Activated CD4-positive, alpha-beta memory T cell treated with anti-CD3 and anti-CD28 coated beads for 36 hours (primary cell): Measurements from ENCODE around the gene FAM222A. TPM values are rescaled to one million over a fixed set of nuclear protein-coding genes. Genes with fewer than 3 reads are reported as not detected.

ENCODE experiments used
- CTCF ChIA-PET: fragments of 350-600 bp; sonication (Branson Sonifier 250); formaldehyde crosslinking; loops from one replicate; lab custom pipeline; 2021; ENCODE audit warnings: antibody characterized with exemption, inconsistent platforms; lab: Charles Lee
- POLR2A ChIA-PET: fragments of 350-600 bp; sonication (Branson Sonifier 250); formaldehyde crosslinking; loops from one replicate; lab custom pipeline; 2021; ENCODE audit warnings: antibody characterized with exemption; lab: Charles Lee
- DNase-seq: peaks from one replicate; pipeline ENCODE4 v3.0.0-alpha.2; 2020
- H3K27ac Mint-ChIP-seq: one replicate; pipeline ENCODE4 v1.8.0; 2021; ENCODE audit warnings: mixed read lengths
- H3K27me3 Mint-ChIP-seq: one replicate; pipeline ENCODE4 v1.8.0; 2021; ENCODE audit warnings: mixed read lengths
- H3K36me3 Mint-ChIP-seq: one replicate; pipeline ENCODE4 v1.8.0; 2021; ENCODE audit warnings: mixed read lengths
- H3K4me1 Mint-ChIP-seq: one replicate; pipeline ENCODE4 v1.8.0; 2021; ENCODE audit warnings: low read depth, mixed read lengths
- H3K4me3 Mint-ChIP-seq: one replicate; pipeline ENCODE4 v1.8.0; 2021; ENCODE audit warnings: mild to moderate bottlenecking, mixed read lengths
- H3K9me3 Mint-ChIP-seq: one replicate; pipeline ENCODE4 v1.8.0; 2021; ENCODE audit warnings: mixed read lengths
- intact Hi-C: fragments of 100-400 bp; cut with micrococcal nuclease; formaldehyde crosslinking; loops from one replicate; pipeline ENCODE4 v1.15.1; 2023
- total RNA-seq, 2 experiments: library from RNA; stranded (reverse); gene quantifications; one replicate each; pipeline ENCODE4 v1.2.3, GENCODE V29; 2021

FAM222A gene
- total RNA-seq, 2 experiments from 2014 or later, result 0.29 to 0.55 TPM

GRCh38 chr12:109785854-109786253, 72.2 kb downstream of the FAM222A start:
- Mint-ChIP-seq H3K9me3 (no peaks in the 10 kb centered on the region), H3K4me3 (no peak overlapping the region), H3K27me3 (peaks cover 1% of the 10 kb centered on the region), H3K27ac (no peak overlapping the region), H3K36me3 (no peaks in the 10 kb centered on the region), H3K4me1 (no peaks in the 10 kb centered on the region)
- DNase-seq, result no peak
- intact Hi-C loops, result no loop called here
- POLR2A ChIA-PET, result no interaction called here
- CTCF ChIA-PET, result no interaction called here

GRCh38 chr12:109786799-109787198, 73.2 kb downstream of the FAM222A start:
- no peaks in the 10 kb centered on the region for H3K9me3 Mint-ChIP-seq
- no peak overlapping the region for H3K4me3 Mint-ChIP-seq
- H3K4me1 Mint-ChIP-seq, result no peaks in the 10 kb centered on the region
- peaks cover 1% of the 10 kb centered on the region for H3K27me3 Mint-ChIP-seq
- intact Hi-C loops, result no loop called here
- DNase-seq, result no peak
- no peak overlapping the region for H3K27ac Mint-ChIP-seq
- POLR2A ChIA-PET, result no interaction called here
- CTCF ChIA-PET, result interaction anchor here (0.6 kb wide), 1 partner anchor 92 kb away, joined by 3 read pairs; no protein-coding TSS in a partner anchor
- H3K36me3 Mint-ChIP-seq, result no peaks in the 10 kb centered on the region

GRCh38 chr12:109789526-109790048, 76.0 kb downstream of the FAM222A start:
- Mint-ChIP-seq H3K9me3 (no peaks in the 10 kb centered on the region), H3K36me3 (no peaks in the 10 kb centered on the region), H3K4me3 (no peak overlapping the region), H3K4me1 (no peaks in the 10 kb centered on the region), H3K27ac (no peak overlapping the region), H3K27me3 (peaks cover 2% of the 10 kb centered on the region)
- no peak for DNase-seq
- intact Hi-C loops, result no loop called here
- ChIA-PET POLR2A (no interaction called here), CTCF (no interaction called here)

- intact Hi-C loops, result no loop called here
- DNase-seq, result no peak
- no peaks in the 10 kb centered on the region for H3K36me3 Mint-ChIP-seq
- CTCF ChIA-PET, result no interaction called here
- POLR2A ChIA-PET, result no interaction called here
- H3K27ac Mint-ChIP-seq, result no peak overlapping the region
- H3K9me3 Mint-ChIP-seq, result no peaks in the 10 kb centered on the region
- H3K27me3 Mint-ChIP-seq, result peaks cover 7% of the 10 kb centered on the region
- H3K4me1 Mint-ChIP-seq, result no peaks in the 10 kb centered on the region
- H3K4me3 Mint-ChIP-seq, result no peak overlapping the region
These were observed 79.4 kb downstream of the FAM222A start for GRCh38 chr12:109792992-109793391.

GRCh38 chr12:109793411-109793810, 79.8 kb downstream of the FAM222A start:
- Mint-ChIP-seq H3K4me1 (no peaks in the 10 kb centered on the region), H3K4me3 (no peak overlapping the region), H3K9me3 (no peaks in the 10 kb centered on the region), H3K27ac (no peak overlapping the region), H3K27me3 (peaks cover 7% of the 10 kb centered on the region), H3K36me3 (no peaks in the 10 kb centered on the region)
- ChIA-PET CTCF (no interaction called here), POLR2A (no interaction called here)
- intact Hi-C loops, result no loop called here
- DNase-seq, result no peak

- Mint-ChIP-seq H3K4me1 (no peaks in the 10 kb centered on the region), H3K4me3 (no peak overlapping the region), H3K9me3 (no peaks in the 10 kb centered on the region), H3K36me3 (no peaks in the 10 kb centered on the region), H3K27me3 (peaks cover 7% of the 10 kb centered on the region), H3K27ac (no peak overlapping the region)
- intact Hi-C loops, result no loop called here
- ChIA-PET POLR2A (no interaction called here), CTCF (interaction anchor here (1.0 kb wide), 1 partner anchor 51 kb away, joined by 3 read pairs; no protein-coding TSS in a partner anchor)
- no peak for DNase-seq
These were observed 80.3 kb downstream of the FAM222A start for GRCh38 chr12:109793826-109794501.

GRCh38 chr12:109795023-109795422, 81.4 kb downstream of the FAM222A start:
- H3K9me3 Mint-ChIP-seq, result no peaks in the 10 kb centered on the region
- H3K27ac Mint-ChIP-seq, result no peak overlapping the region
- peaks cover 7% of the 10 kb centered on the region for H3K27me3 Mint-ChIP-seq
- H3K4me3 Mint-ChIP-seq, result no peak overlapping the region
- POLR2A ChIA-PET, result no interaction called here
- CTCF ChIA-PET, result interaction anchor here (1.0 to 1.9 kb wide), 2 partner anchors 50 to 198 kb away, joined by 3 to 6 read pairs; no protein-coding TSS in a partner anchor
- H3K36me3 Mint-ChIP-seq, result no peaks in the 10 kb centered on the region
- no peak for DNase-seq
- intact Hi-C loops, result no loop called here
- H3K4me1 Mint-ChIP-seq, result no peaks in the 10 kb centered on the region

GRCh38 chr12:109796057-109796456, 82.4 kb downstream of the FAM222A start:
- no peak overlapping the region for H3K27ac Mint-ChIP-seq
- H3K9me3 Mint-ChIP-seq, result no peaks in the 10 kb centered on the region
- DNase-seq, result no peak
- POLR2A ChIA-PET, result no interaction called here
- CTCF ChIA-PET, result interaction anchor here (1.1 to 2.3 kb wide), 4 partner anchors 8 to 199 kb away, joined by 5 to 7 read pairs (median 6); no protein-coding TSS in a partner anchor
- H3K4me1 Mint-ChIP-seq, result no peaks in the 10 kb centered on the region
- no peak overlapping the region for H3K4me3 Mint-ChIP-seq
- intact Hi-C loops, result no loop called here
- peaks cover 7% of the 10 kb centered on the region for H3K27me3 Mint-ChIP-seq
- H3K36me3 Mint-ChIP-seq, result no peaks in the 10 kb centered on the region

GRCh38 chr12:109797905-109798669, 84.5 kb downstream of the FAM222A start:
- Mint-ChIP-seq H3K27ac (no peak overlapping the region), H3K36me3 (no peaks in the 10 kb centered on the region), H3K4me1 (no peaks in the 10 kb centered on the region), H3K27me3 (peaks cover 5% of the 10 kb centered on the region), H3K4me3 (no peak overlapping the region), H3K9me3 (no peaks in the 10 kb centered on the region)
- CTCF ChIA-PET, result interaction anchor here (2.3 kb wide), 1 partner anchor 8 kb away, joined by 7 read pairs; no protein-coding TSS in a partner anchor
- POLR2A ChIA-PET, result no interaction called here
- peak; percentile 16 for DNase-seq
- intact Hi-C loops, result no loop called here

GRCh38 chr12:109798691-109799090, 85.1 kb downstream of the FAM222A start:
- ChIA-PET POLR2A (no interaction called here), CTCF (no interaction called here)
- DNase-seq, result no peak
- H3K27me3 Mint-ChIP-seq, result peaks cover 5% of the 10 kb centered on the region
- no peaks in the 10 kb centered on the region for H3K9me3 Mint-ChIP-seq
- intact Hi-C loops, result no loop called here
- no peak overlapping the region for H3K4me3 Mint-ChIP-seq
- no peak overlapping the region for H3K27ac Mint-ChIP-seq
- no peaks in the 10 kb centered on the region for H3K4me1 Mint-ChIP-seq
- no peaks in the 10 kb centered on the region for H3K36me3 Mint-ChIP-seq

GRCh38 chr12:109800536-109800935, 86.9 kb downstream of the FAM222A start:
- Mint-ChIP-seq H3K4me1 (no peaks in the 10 kb centered on the region), H3K27me3 (peaks cover 2% of the 10 kb centered on the region), H3K36me3 (no peaks in the 10 kb centered on the region), H3K4me3 (no peak overlapping the region), H3K9me3 (no peaks in the 10 kb centered on the region), H3K27ac (no peak overlapping the region)
- ChIA-PET POLR2A (no interaction called here), CTCF (no interaction called here)
- no peak for DNase-seq
- intact Hi-C loops, result no loop called here

GRCh38 chr12:109802828-109803227, 89.2 kb downstream of the FAM222A start:
- Mint-ChIP-seq H3K27me3 (no peaks in the 10 kb centered on the region), H3K4me3 (no peak overlapping the region), H3K4me1 (no peaks in the 10 kb centered on the region), H3K36me3 (no peaks in the 10 kb centered on the region), H3K27ac (no peak overlapping the region), H3K9me3 (no peaks in the 10 kb centered on the region)
- intact Hi-C loops, result no loop called here
- ChIA-PET CTCF (no interaction called here), POLR2A (no interaction called here)
- DNase-seq, result no peak
